Nephron (organoid): ENCODE measurements around the gene ESR1.

Source experiments
- H3K27ac Mint-ChIP-seq, 3 experiments: 2 replicates each; pipeline ENCODE4 v1.8.0; 2020; ENCODE audit warnings: mixed read lengths in 3 of 3, mild to moderate bottlenecking in 2 of 3, moderate library complexity in 1 of 3
- H3K27me3 Mint-ChIP-seq: 2 replicates; pipeline ENCODE4 v1.8.0; 2021; ENCODE audit warnings: low read depth, mild to moderate bottlenecking, moderate library complexity, mixed read lengths
- H3K36me3 Mint-ChIP-seq: 2 replicates; pipeline ENCODE4 v1.8.0; 2020; ENCODE audit warnings: low read depth, mixed read lengths
- H3K4me1 Mint-ChIP-seq: 2 replicates; pipeline ENCODE4 v1.8.0; 2020; ENCODE audit warnings: mixed read lengths
- H3K4me3 Mint-ChIP-seq, 3 experiments: 2 replicates each; pipeline ENCODE4 v1.8.0; 2020; ENCODE audit warnings: mild to moderate bottlenecking in 3 of 3, mixed read lengths in 3 of 3, moderate library complexity in 2 of 3
- H3K9me3 Mint-ChIP-seq: 2 replicates; pipeline ENCODE4 v1.8.0; 2020; ENCODE audit warnings: mixed read lengths
- CTCF ChIP-seq, 3 experiments: fragments of 200-600 bp; sonication (generic); IDR thresholded peaks; one replicate each; pipeline ENCODE4 v1.5.0; 2021; ENCODE audit warnings: antibody characterized with exemption in 3 of 3; ENCODE audit not compliant: unreplicated experiment in 3 of 3

Gene ESR1

GRCh38 chr6:151822252-151823111 lies 15.0 kb downstream of the ESR1 start:
- no peaks in the 10 kb centered on the region for H3K4me1 Mint-ChIP-seq

GRCh38 chr6:151826517-151827142 lies 19.1 kb downstream of the ESR1 start:
- Mint-ChIP-seq H3K36me3 (no peaks in the 10 kb centered on the region), H3K4me3 (no peak overlapping the region), H3K27ac (no peak overlapping the region), H3K9me3 (no peaks in the 10 kb centered on the region), H3K4me1 (no peaks in the 10 kb centered on the region), H3K27me3 (peaks cover 11% of the 10 kb centered on the region)
- no peak for TF ChIP-seq CTCF (IDR thresholded peaks at IDR 0.05; ENCODE audit: unreplicated experiment in 3 of 3)

More at GRCh38 chr6:151822252-151823111, 15.0 kb downstream of the ESR1 start:
- Mint-ChIP-seq H3K27me3 (peaks cover 17% of the 10 kb centered on the region), H3K27ac (no peak overlapping the region), H3K4me3 (no peak overlapping the region), H3K36me3 (no peaks in the 10 kb centered on the region), H3K9me3 (no peaks in the 10 kb centered on the region)
- no peak for TF ChIP-seq CTCF (IDR thresholded peaks at IDR 0.05; ENCODE audit: unreplicated experiment in 3 of 3)

- no peak overlapping the region for H3K4me3 Mint-ChIP-seq
- H3K36me3 Mint-ChIP-seq: no peaks in the 10 kb centered on the region
- peaks cover 26% of the 10 kb centered on the region for H3K27me3 Mint-ChIP-seq
- no peaks in the 10 kb centered on the region for H3K4me1 Mint-ChIP-seq
- no peaks in the 10 kb centered on the region for H3K9me3 Mint-ChIP-seq
- no peak overlapping the region for H3K27ac Mint-ChIP-seq
- no peak for TF ChIP-seq CTCF (IDR thresholded peaks at IDR 0.05; ENCODE audit: unreplicated experiment in 3 of 3)
Measured at GRCh38 chr6:151832710-151833109, 25.2 kb downstream of the ESR1 start.

GRCh38 chr6:151835396-151835795 lies 27.9 kb downstream of the ESR1 start:
- no peak overlapping the region for H3K4me3 Mint-ChIP-seq
- peaks cover 26% of the 10 kb centered on the region for H3K27me3 Mint-ChIP-seq
- H3K9me3 Mint-ChIP-seq: no peaks in the 10 kb centered on the region
- no peak overlapping the region for H3K27ac Mint-ChIP-seq
- TF ChIP-seq CTCF (IDR thresholded peaks at IDR 0.05; ENCODE audit: unreplicated experiment in 3 of 3): no peak
- H3K36me3 Mint-ChIP-seq: no peaks in the 10 kb centered on the region
- H3K4me1 Mint-ChIP-seq: no peaks in the 10 kb centered on the region

GRCh38 chr6:151837223-151837622 lies 29.7 kb downstream of the ESR1 start:
- no peaks in the 10 kb centered on the region for H3K36me3 Mint-ChIP-seq
- H3K9me3 Mint-ChIP-seq: no peaks in the 10 kb centered on the region
- TF ChIP-seq CTCF (IDR thresholded peaks at IDR 0.05; ENCODE audit: unreplicated experiment in 3 of 3): no peak
- no peak overlapping the region for H3K4me3 Mint-ChIP-seq
- no peak overlapping the region for H3K27ac Mint-ChIP-seq
- H3K27me3 Mint-ChIP-seq: peaks cover 23% of the 10 kb centered on the region
- H3K4me1 Mint-ChIP-seq: no peaks in the 10 kb centered on the region
